ENCODE data around the gene SLC10A7.

The SLC10A7 gene

DNA sequence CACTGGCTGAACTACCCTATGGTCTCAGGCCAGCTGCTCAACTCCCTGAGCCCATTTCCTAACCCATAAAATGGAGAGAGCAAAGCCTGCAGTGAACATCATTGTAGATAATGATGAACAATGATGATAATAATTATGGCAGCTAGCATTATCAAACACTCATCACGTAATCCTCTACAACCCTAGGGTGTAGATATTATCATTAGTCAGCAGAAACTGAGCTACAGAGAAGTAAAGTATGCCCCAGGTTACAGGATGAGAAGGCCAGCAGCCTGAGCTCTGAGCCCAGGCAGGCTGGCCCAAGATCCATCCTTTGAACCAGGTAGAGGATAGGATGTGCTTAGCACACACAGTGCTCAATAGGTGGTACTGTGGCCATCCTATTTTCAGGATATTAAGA, 264.2 kb downstream of the SLC10A7 start:
- DNase-seq (ENCODE audit: low read depth): no peak

- DNase-seq (ENCODE audit: low read depth): no peak
Measured at GRCh38 chr4:146256328-146256727, 265.4 kb downstream of the SLC10A7 start.

- DNase-seq (ENCODE audit: low read depth): peak; percentile 93
Measured at GRCh38 chr4:146255874-146256273, 265.9 kb downstream of the SLC10A7 start.

DNA sequence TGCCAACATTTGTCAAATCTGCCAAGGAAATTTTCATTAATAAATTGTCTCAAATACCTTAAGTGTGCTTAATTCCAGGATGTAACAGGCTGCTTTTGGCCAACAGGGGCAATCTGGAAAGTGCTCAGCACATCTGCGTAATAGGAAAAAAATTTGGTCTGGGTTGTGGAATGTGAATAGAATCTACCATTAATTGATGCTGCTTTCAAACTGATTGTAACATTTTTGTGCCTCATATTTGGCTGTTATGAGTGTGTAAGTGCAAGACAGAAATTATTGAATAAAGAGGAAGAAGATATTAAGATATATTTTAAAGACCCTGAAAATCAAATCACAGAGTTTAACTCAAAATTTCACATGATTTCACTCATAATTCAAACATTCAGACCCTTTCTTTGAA, 266.3 kb downstream of the SLC10A7 start:
- peak; percentile 74 for DNase-seq (ENCODE audit: low read depth)

DNA sequence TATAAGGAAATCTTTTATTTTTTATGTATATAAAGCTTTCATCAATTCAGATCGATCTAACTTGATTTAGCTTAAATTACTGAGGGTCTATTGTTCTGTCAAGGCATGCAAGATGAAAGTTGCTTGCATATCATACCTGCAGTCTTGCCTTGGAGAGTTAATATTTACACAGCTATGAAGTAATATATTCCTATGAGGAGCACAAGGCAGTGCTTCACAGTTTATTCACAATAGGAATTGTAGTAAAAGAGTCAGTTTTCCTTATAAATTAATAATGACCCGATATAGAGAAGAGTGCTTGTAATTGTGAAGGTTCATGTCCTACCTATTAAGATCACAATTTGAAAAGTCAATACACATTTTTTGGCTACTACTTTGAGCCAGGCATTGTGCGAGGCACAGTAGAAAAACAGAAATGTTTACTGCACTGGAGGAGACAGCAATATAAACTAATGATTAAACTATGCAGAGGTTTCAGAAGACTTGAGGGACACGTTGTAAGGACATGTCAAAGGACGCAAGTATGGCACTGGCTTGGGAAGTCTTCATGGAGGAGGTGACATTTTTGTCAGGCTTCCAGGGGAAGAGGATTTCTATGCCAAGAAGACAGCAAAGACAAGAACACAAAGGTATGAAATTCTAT, 268.6 kb downstream of the SLC10A7 start:
- DNase-seq (ENCODE audit: low read depth): no peak

GRCh38 chr4:146247356-146247755, 274.4 kb downstream of the SLC10A7 start:
- no peak for DNase-seq (ENCODE audit: low read depth)

DNA sequence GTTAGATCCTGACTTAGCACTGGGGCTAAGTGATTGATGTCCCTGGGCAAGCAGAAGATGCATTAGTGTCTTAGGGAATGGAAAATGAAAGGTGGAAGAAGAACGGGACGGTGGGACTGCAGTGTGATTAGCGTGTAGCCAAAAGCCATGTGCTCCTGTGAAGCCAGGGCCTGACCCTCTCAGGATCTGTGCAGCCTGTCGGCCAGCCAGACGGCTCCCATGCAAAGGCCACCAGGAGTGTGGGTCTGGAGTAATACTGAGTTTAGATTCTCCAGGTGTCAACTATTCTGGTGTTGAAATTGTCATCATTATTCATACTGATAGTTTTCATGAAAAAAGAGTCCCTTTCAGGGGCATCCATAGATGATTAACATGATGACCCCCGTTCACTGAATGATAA, 275.4 kb downstream of the SLC10A7 start:
- no peak for DNase-seq (ENCODE audit: low read depth)

GRCh38 chr4:146245850-146246249, 275.9 kb downstream of the SLC10A7 start:
- no peak for DNase-seq (ENCODE audit: low read depth)

DNA sequence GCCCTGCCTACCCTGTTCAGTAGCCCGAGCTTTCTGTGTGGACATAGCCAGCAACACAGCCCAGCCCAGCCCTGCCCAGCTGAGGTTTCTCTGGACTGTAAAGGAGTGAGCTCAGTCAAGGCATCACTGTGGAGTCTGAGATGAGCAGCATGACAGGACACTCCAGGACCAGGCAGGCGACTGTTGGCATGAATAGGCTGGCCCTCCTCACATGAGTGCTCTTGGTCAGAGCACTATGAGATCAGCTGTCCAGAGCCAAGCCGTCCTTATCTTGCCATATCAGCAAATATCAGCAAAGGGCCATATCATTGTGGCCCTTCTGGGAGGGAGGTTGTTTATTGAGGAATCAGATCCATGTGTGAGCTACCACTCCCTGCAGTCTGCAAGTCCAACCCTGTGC, 276.5 kb downstream of the SLC10A7 start:
- DNase-seq (ENCODE audit: low read depth): no peak

GRCh38 chr4:146244496-146244895, 277.2 kb downstream of the SLC10A7 start:
- no peak for DNase-seq (ENCODE audit: low read depth)

DNA sequence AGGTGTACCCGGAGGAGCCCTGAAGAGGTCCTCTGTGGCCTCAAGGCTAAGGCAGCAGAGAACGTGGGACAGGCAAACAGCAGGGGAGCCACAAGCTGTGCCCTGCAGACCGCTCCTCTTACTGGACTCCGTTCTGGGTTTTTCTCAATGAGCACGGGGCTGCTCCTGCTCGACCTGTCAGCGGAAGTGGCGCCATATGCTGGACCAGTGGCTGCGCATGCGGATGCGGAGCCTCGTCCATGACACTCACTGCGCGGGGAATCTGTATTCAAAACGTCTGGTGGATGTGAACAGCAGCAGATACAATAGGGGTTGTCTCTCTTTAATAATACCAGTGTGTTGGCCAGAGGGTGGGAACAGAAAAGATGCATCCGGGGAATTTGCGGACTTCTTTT, 277.9 kb downstream of the SLC10A7 start:
- DNase-seq (ENCODE audit: low read depth): no peak

DNA sequence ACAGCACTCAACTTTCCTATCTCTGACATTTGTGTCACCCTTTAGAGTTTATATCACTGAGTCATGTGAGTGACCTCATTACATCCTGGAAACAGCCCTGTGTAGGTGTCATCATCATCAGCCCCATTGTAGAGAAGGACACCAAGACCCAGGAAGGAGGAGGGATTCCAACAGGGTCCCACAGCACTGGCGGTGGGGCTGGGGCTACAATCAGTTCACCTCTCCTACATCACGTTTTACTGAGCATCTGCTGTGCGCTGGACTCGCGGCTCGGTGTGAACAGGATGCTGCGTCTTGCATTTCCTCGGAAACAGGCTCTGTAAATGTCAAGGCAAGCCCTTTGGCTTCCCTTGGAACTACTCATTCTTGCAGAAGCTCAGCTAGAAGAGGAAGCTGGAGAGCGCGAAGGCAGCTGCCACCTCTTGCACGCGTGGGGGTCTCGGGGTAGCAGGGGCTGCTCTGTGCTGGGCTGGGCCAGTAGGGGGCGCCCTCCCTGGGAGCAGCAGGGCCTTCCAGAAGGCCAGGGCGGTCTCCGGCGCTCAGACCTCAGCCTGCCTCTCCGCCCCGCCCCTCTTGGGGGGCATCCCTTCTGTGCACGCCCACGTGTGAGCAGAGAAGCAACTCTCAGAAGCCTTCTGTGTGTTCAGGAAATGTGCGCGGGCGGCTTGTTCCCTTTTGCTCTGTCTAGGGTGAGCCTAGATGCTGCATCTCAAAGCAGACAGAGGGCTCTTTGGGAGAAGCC, 278.4 kb downstream of the SLC10A7 start:
- no peak for DNase-seq (ENCODE audit: low read depth)

DNA sequence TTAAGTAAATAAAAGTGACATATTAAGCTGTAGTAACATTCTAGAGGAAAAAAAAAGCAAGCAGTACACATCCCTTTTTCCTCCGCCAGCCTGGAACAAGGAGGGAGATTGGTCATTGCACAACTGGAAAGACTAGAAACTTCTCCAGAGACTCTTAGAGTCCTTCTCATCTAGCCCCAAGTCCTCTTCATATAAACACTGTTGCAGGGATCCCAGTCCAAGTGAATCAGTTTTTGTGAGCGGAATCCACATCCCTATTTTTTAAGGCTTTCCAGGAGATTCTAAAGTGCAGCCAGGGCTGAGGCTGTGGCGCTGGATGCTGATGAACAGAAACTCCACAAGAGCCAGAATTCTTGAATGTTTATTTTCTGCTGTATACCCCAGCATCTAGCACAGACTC, 283.6 kb downstream of the SLC10A7 start:
- DNase-seq (ENCODE audit: low read depth): no peak

DNA sequence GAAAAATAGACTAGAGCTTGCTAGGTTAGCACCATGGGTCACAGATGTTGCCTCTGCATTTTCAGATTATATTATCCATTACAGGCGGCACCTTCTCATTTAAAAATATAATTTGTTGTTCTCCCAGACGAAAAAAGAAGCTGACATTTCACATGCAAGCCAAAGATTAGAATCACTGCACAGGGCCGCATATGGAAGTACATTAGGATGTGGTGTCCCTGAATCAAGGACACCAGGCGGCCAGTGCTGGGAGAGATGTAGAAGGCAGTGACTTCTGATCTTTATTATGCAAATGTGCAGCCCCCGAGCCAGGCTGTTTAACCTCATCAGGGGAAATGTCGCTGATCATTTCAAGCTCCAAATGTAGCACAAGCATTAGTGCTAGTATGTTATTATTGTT, 284.6 kb downstream of the SLC10A7 start:
- DNase-seq (ENCODE audit: low read depth): no peak

GRCh38 chr4:146236216-146236615, 285.5 kb downstream of the SLC10A7 start:
- no peak for DNase-seq (ENCODE audit: low read depth)

- DNase-seq (ENCODE audit: low read depth): no peak
Measured at GRCh38 chr4:146235654-146236177, 286.0 kb downstream of the SLC10A7 start.

GRCh38 chr4:146232131-146232722, 289.5 kb downstream of the SLC10A7 start:
- no peak for DNase-seq (ENCODE audit: low read depth)

DNA sequence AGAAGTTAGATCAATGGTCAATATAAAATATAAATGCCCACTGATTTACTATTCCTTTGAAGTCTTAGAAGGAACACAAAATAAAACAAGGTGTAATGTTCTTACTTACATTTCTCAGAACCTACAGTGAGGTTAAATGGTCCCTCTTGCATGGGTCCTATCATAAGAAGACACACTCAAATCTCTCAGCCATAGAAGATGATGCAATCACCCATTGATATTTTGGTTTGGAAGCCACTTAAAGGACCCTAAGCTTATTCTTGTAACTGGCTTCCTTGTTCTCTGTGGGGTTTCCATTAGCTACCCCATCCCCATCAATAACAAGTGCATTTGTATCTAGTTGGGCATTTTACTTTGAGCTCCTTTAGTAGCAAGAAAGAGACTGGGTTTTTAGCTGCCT, 292.3 kb downstream of the SLC10A7 start:
- no peak for DNase-seq (ENCODE audit: low read depth)

GRCh38 chr4:146224326-146224966, 297.3 kb downstream of the SLC10A7 start:
- DNase-seq (ENCODE audit: low read depth): peak; percentile 93

DNA sequence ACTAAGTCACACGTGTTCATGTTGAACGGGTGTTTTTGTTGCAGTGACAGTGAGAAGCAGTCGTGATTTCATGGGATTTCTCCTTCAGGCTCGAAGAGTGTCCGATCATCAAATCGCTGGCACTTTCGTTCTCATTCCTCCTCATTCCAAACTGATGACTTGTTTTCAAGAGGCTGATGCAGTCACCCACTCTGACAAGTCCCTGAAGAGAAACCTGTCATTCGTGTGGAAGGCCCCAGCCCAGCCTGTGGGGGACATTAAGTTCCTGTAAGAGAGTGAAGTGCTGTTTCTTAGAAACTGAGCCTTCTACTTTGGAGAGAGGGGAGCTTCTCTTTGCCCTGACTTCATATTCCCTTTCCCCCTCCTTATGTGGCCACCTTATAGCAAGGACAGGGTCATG, 299.4 kb downstream of the SLC10A7 start:
- DNase-seq (ENCODE audit: low read depth): peak; percentile 55

- no peak for DNase-seq (ENCODE audit: low read depth)
Measured at GRCh38 chr4:146214238-146214637, 307.5 kb downstream of the SLC10A7 start, which contains the start of gene REELD1. TSS of gene REELD1 (plus strand) at chr4:146214538. CDS start at chr4:146216953, 2,415 bp downstream.

GRCh38 chr4:146212781-146213180, 309.0 kb downstream of the SLC10A7 start:
- DNase-seq (ENCODE audit: low read depth): no peak

GRCh38 chr4:146211440-146211839, 310.3 kb downstream of the SLC10A7 start:
- DNase-seq (ENCODE audit: low read depth): no peak
